GM18909 (cell line): Measurements from ENCODE around the gene SLPI.

Experiments
- ATAC-seq: cut with Tn5 transposase; IDR thresholded peaks from one replicate; pipeline ENCODE4 v1.9.1; 2021; ENCODE audit warnings: mild to moderate bottlenecking; ENCODE audit not compliant: unreplicated experiment, poor library complexity

SLPI gene, protein sequence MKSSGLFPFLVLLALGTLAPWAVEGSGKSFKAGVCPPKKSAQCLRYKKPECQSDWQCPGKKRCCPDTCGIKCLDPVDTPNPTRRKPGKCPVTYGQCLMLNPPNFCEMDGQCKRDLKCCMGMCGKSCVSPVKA

DNA sequence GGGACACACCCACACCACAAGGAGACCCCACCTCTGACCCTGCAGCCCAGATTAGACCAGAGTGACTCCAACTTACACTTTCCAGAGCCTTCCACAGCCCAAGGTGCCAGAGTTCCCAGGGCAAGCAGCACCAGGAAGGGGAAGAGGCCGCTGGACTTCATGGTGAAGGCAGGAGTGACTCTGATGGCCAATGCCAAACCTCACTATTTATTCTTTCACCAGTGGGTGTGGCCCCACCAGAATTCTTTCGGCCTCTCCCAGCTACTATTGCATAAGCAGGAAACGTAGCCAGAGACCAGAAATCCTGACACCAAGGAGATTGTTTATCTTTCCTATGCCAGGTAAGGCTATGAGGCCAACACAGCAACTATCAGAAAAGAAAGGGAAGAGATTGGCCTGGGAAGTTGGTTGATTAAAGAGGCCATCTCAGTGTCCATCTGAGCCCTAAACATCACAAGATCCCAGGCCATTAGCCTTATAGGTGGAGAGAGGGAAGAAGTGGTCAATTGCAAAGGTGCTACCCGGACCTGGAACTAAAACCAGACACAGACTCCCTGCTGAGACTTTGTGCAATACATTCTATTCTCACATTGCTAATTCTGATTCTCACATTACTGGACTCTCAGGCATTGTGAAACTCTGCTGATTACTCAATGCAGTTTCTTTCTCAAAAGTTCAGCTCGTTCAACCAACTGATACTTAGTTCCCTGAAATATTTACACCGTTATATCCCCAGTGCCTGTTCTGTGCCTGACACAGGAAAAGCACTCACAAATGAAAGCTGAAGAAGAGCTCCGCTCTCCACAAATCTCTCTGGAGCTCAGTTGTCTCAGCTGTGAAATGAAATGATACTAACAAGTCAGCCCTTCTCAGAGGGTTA is at the start of gene SLPI:
SLPI (minus strand) TSS at position 182 of the 880 bp plus-strand sequence; CDS start at position 161, 21 bp downstream.
- no peak for ATAC-seq

- no peak for ATAC-seq
These were observed 49.5 kb upstream of the SLPI start for GRCh38 chr20:45303586-45304463.

GRCh38 chr20:45301824-45302271 is 47.5 kb upstream of the SLPI start:
- no peak for ATAC-seq

- ATAC-seq, result no peak
These were observed 46.6 kb upstream of the SLPI start for GRCh38 chr20:45300961-45301360.

GRCh38 chr20:45299786-45300185 is 45.4 kb upstream of the SLPI start:
- ATAC-seq, result no peak

GRCh38 chr20:45297786-45298497 is 43.6 kb upstream of the SLPI start:
- ATAC-seq, result no peak

DNA sequence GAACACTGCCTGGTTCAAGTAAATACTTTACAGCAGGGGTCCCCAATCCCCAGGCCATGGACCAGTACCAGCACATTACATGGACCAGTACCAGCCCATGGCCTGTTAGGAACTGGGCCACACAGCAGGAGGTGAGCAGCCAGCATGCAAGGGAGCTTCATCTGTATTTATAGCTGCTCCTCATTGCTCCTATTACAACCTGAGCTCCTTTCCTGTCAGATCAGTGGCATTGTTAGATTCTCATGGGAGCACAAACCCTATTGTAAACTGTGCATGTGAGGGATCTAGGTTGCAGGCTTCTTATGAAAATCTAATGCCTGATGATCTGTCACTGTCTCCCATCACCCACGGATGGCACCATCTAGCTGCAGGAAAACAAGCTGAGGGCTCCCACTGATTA is 40.3 kb upstream of the SLPI start:
- no peak for ATAC-seq

- ATAC-seq, result no peak
These were observed 39.6 kb upstream of the SLPI start for GRCh38 chr20:45294003-45294368.

DNA sequence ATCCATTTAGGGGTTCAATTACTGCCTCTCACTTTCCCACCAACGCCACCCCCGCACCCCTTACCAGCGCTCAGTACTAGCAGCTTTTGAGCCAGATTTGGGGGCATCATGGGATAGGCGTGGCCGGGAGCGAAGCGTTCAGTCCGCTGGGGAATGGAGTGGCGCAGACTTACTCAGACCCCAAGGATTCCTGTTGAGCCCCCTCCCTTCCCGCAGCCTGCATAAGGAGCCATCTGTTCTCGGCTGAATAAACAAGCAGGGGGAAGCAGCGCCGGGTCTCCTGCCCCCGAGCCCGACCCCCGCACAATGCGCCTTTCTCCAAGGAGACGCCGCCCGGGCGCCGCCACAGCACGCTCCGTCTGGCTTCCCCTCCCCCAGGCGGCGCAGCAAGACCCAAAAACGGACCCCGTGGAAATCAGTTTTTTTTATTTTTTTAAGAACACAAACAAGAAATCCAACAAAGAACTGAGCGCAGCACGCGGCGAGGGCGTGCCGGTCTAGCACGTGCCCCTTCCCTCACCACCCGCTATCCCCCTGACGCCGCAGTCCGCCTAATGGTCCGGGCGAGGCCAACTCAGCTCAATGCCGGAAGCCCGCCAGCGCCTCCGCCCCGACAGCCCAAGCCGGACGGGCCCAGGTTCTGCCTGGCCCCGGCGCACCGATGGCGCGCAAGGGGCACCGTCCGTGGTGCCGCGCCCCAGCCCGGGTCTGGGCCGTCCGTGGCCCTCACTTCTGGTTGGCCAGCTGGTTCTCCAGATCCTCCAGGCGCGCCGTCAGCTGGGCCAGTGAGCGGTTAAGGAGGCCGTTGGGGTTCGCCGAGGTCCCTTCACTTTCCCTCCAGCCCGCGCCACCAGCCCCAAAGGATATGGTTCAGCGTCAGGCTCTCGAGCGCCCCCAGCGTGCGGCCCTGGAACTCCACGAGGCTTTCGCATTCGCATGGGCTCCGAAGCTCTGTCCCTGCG is 39.0 kb upstream of the SLPI start:
- ATAC-seq, result peak; percentile 51

- no peak for ATAC-seq
These were observed 38.0 kb upstream of the SLPI start for GRCh38 chr20:45292343-45292742.

DNA sequence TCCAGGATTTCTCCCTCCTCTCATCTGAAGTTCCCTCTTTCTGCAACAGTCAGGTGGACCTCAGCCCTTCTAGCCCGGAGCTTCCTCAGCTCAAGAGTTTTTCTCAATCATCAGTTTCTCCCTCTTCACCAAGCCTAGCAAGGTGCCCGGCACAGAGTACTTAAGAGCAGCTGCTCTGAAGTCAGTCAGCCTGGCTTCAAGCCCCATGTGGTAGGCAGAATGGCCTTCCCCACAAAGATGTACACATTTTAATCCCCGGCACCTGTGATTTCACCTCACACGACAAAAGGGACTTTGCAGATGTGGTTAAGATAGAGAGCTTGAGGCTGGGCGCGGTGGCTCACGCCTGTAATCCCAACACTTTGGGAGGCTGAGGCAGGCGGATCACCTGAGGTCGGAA is 37.2 kb upstream of the SLPI start:
- ATAC-seq, result no peak

- no peak for ATAC-seq
These were observed 36.5 kb upstream of the SLPI start for GRCh38 chr20:45290677-45291355.

- ATAC-seq, result no peak
These were observed 35.7 kb upstream of the SLPI start for GRCh38 chr20:45289942-45290676.

DNA sequence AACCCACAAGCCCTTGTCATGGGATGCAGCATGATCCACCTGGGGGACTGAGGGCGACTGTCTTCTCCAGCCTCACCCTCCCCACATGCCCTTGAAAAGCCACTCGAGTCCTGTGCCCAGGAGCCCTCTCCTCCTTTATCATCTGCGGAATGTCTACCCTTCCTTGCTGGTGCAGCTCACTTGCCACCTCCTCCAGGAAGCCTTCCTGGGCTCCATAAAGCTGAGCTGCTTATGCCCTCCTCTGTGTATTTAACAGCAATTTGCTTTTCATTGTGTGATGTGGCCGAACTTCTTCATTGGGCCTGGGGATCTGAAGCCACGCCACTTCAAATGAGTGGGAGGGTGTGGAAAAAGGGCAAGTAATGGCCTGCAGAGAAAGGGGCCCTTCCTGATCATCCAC is 34.5 kb upstream of the SLPI start:
- ATAC-seq, result no peak

DNA sequence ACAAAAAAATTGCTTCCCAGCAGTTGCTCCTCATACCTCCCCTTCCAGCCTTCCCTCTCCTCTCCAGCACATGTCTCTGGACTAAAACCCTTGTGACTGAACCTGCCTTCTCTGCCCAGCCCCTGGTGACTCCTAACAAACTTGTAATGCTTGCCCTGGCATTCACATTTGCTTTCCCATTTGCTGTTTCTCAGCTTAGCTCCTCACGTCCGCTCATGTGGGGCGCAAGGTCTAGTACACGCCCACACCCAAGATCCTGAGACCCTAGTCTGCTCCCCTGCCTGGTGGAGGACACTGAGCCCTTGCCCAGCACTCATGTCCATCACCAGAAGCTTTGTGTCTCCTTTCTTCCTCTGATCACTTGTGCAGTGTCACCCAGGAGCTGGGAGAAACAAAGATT is 34.0 kb upstream of the SLPI start:
- no peak for ATAC-seq

DNA sequence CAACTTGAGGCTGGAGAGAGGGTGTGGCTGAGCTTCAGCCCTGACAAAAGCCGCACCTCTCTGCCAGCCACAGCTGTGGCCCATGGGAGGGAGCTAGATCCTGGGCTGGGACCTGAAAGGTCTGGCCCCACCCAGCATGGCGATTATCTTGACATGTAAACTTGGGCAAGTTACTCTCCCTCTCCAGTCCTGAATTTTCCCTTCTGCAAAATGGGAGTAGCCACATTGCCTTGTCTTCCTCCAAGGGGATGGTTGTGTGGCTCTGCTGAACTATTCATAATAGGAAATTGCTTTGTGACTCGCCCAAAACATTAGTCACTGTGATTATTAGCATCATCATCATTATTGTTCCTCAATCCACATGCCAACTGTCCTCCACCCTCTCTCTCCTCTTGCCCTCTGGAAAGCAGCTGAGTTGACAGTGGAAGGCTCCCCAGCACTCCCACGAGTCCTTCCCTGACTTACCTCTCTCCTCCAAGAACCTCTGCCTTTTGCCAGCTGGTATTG is 29.2 kb upstream of the SLPI start:
- ATAC-seq, result no peak

DNA sequence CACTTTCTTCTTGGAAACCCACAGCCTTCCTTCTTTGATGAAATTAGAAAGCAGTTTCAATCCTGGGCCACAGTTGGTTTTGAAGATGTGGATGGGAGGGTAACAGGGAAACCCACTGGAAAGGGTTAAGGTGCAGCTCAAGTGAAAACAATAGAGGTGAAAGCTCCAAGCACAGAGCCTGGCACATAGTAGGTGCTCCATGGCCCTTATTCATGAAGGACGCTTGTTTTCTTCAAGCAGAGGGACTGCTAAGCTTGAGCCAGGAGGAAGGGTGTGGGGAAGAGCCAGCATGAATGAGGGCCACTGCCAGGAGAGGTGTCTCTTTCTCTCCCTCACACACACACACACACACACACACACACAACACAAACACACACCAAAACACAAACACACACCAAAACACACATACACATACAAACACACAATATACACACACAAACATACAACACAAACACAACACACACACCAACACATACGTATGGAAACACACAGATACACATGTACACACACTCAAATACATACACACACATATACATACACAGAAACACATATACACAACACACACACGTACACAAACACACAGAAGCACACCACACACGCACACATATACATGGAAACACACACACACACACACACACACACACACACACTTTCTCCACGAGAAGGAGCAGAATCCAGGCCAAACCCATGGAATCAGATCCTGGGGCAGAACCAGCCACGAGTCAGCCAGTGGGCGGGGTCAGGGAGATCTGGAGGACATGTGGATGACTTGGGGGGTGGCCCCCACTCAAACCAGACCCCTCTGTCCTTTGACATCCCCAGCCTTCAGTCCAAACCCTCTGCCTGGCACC is 28.6 kb upstream of the SLPI start:
- ATAC-seq, result no peak
